Natural killer cell (primary cell): ENCODE results near the gene EXOG. TPM values are rescaled to one million over a fixed set of nuclear protein-coding genes. Genes with fewer than 3 reads are reported as not detected.

Experiments used
- ATAC-seq, 3 donors: fragments of 150-1000 bp in 2 of 3; fragments of 200-7000 bp in 1 of 3; cut with Tn5 transposase; 1 replicate in 1 of 3; 2 replicates in 2 of 3; pipeline ENCODE4 v1.10.0; 2021; ENCODE audit warnings: mild to moderate bottlenecking in 2 of 3, moderate library complexity in 2 of 3
- DNase-seq, 2 donors: peaks; one replicate each; pipeline versions ENCODE4 v3.0.0 to v3.0.0-alpha.2; 2013 to 2021; ENCODE audit warnings: mixed read lengths in 1 of 2
- H3K27ac ChIP-seq: one replicate; pipeline ENCODE4 v1.5.1; 2013; ENCODE audit warnings: mild to moderate bottlenecking, low read length
- H3K27me3 ChIP-seq: one replicate; pipeline ENCODE4 v1.6.1; 2013; ENCODE audit warnings: low read length; ENCODE audit not compliant: control insufficient read depth, insufficient read depth
- H3K36me3 ChIP-seq: one replicate; pipeline ENCODE4 v1.6.1; 2013; ENCODE audit warnings: low read length; ENCODE audit not compliant: control insufficient read depth, insufficient read depth
- H3K4me1 ChIP-seq: one replicate; pipeline ENCODE4 v1.6.1; 2013; ENCODE audit warnings: low read length; ENCODE audit not compliant: control insufficient read depth, insufficient read depth
- H3K4me3 ChIP-seq: one replicate; pipeline ENCODE4 v1.5.1; 2013; ENCODE audit warnings: low read length
- H3K9me3 ChIP-seq: one replicate; pipeline ENCODE4 v1.6.1; 2013; ENCODE audit warnings: low read length; ENCODE audit not compliant: control insufficient read depth, insufficient read depth
- H3K27ac Mint-ChIP-seq, 2 donors: one replicate each; pipeline ENCODE4 v1.8.0; 2022; ENCODE audit warnings: mild to moderate bottlenecking in 2 of 2, mixed read lengths in 2 of 2, moderate library complexity in 1 of 2
- H3K27me3 Mint-ChIP-seq, 2 donors: one replicate each; pipeline ENCODE4 v1.8.0; 2022; ENCODE audit warnings: low read depth in 2 of 2, mixed read lengths in 2 of 2
- H3K36me3 Mint-ChIP-seq: one replicate; pipeline ENCODE4 v1.8.0; 2022; ENCODE audit warnings: mixed read lengths
- H3K4me1 Mint-ChIP-seq, 2 donors: one replicate each; pipeline ENCODE4 v1.8.0; 2022; ENCODE audit warnings: mixed read lengths in 2 of 2
- H3K4me3 Mint-ChIP-seq: one replicate; pipeline ENCODE4 v1.8.0; 2022; ENCODE audit warnings: mild to moderate bottlenecking, moderate library complexity, mixed read lengths
- H3K9me3 Mint-ChIP-seq, 2 donors: one replicate each; pipeline ENCODE4 v1.8.0; 2022; ENCODE audit warnings: mixed read lengths in 2 of 2
- CTCF ChIP-seq: fragments of 200-600 bp; IDR thresholded peaks from one replicate; pipeline ENCODE4 v1.8.0; 2022; ENCODE audit warnings: antibody characterized with exemption
- WGBS: methylation state at CpG from one replicate; pipeline ENCODE4 v1.1.7; 2013; ENCODE audit warnings: missing lambda C conversion rate; ENCODE audit not compliant: insufficient coverage; 5-methylcytosine and 5-hydroxymethylcytosine counted together
- intact Hi-C: fragments of 100-400 bp; cut with micrococcal nuclease; formaldehyde crosslinking; loops from one replicate; pipeline ENCODE4 v1.14.2; 2022
- total RNA-seq, 4 donors: library from RNA; stranded (reverse); fragments of 120-200 nt in 1 of 4; gene quantifications; one replicate each; pipeline versions ENCODE4 v1.2.3 to v1.2.4, GENCODE V29; 2013 to 2022

EXOG gene
- total RNA-seq, 3 donors from 2014 or later (not counting 1 experiment from before 2014, with no cell fraction given) = 27.3 to 34.5 (median 30.5) TPM

DNA sequence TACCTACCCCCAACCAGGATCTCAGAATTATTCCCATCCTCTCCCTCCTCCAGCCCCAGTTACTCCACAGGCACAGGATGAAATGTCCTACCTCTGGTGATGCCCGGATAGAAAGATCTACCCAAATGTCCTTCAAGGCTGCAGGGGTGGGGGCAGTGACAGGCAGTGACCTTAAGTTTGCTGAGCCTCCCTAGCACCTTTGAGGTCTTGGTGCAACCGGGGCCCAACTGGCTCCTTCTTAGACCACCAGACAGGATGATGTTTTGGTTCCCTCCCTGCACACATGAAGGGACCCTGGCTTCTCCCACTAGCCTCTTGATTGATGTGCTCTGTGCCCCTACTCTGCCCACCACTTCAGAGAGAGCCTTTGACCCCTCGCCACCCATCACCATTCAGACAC, 36.4 kb downstream of the EXOG start:
- no peak overlapping the region for H3K27ac ChIP-seq
- peaks cover 3% of the 10 kb centered on the region for H3K36me3 ChIP-seq
- ATAC-seq (no peak), DNase-seq (no peak)
- H3K9me3 ChIP-seq = no peaks in the 10 kb centered on the region
- H3K27me3 ChIP-seq = no peaks in the 10 kb centered on the region
- TF ChIP-seq CTCF = no peak
- no peaks in the 10 kb centered on the region for H3K27me3 Mint-ChIP-seq
- 67% methylated on average over 3 of the region's 3 CpGs for WGBS
- peaks cover 17% of the 10 kb centered on the region for H3K36me3 Mint-ChIP-seq
- peaks cover 5 to 16% of the 10 kb centered on the region in 2 donors for H3K4me1 Mint-ChIP-seq
- H3K4me1 ChIP-seq = no peaks in the 10 kb centered on the region
- H3K9me3 Mint-ChIP-seq = no peaks in the 10 kb centered on the region
- intact Hi-C loops = no loop called here
- H3K4me3 Mint-ChIP-seq = no peak overlapping the region
- no peak overlapping the region for H3K4me3 ChIP-seq
- no peak overlapping the region for H3K27ac Mint-ChIP-seq

- no peak overlapping the region for H3K4me3 ChIP-seq
- Mint-ChIP-seq H3K9me3 (no peaks in the 10 kb centered on the region), H3K4me3 (no peak overlapping the region), H3K27me3 (no peaks in the 10 kb centered on the region), H3K36me3 (peaks cover 12% of the 10 kb centered on the region), H3K4me1 (peaks cover 5 to 16% of the 10 kb centered on the region in 2 donors), H3K27ac (no peak overlapping the region)
- no peak for TF ChIP-seq CTCF
- no peaks in the 10 kb centered on the region for H3K4me1 ChIP-seq
- peak in 1 of 3 donors; percentile 30 for ATAC-seq
- peaks cover 3% of the 10 kb centered on the region for H3K36me3 ChIP-seq
- 94% methylated on average over 8 of the region's 13 CpGs for WGBS
- H3K9me3 ChIP-seq = no peaks in the 10 kb centered on the region
- no peak overlapping the region for H3K27ac ChIP-seq
- no peak for DNase-seq
- no peaks in the 10 kb centered on the region for H3K27me3 ChIP-seq
- intact Hi-C loops = no loop called here
These were observed 37.3 kb downstream of the EXOG start for GRCh38 chr3:38533285-38533976.

DNA sequence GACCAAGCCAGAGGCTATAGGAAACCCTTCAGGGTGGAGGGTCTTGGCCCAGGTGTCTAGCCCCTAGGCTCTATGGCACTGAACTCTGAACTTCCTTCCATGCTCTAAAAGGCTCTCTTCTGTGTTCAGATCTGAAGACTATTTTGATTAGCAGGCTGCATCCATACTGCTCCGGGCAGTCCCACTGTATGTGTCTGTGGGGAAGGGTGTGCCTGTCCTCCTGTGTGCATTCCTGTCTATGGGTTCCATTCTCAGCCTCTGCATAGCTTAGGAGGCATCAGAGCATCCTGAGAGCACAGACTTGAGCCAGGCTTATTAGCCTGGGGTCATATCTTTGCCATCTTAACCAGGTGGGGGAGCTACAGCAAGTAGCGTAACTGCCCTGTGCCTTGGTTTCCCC, 38.0 kb downstream of the EXOG start:
- Mint-ChIP-seq H3K4me3 (no peak overlapping the region), H3K9me3 (no peaks in the 10 kb centered on the region), H3K27ac (no peak overlapping the region), H3K4me1 (peaks cover 5 to 16% of the 10 kb centered on the region in 2 donors), H3K36me3 (peaks cover 12% of the 10 kb centered on the region), H3K27me3 (no peaks in the 10 kb centered on the region)
- intact Hi-C loops = no loop called here
- Histone ChIP-seq H3K9me3 (no peaks in the 10 kb centered on the region), H3K27me3 (no peaks in the 10 kb centered on the region), H3K4me3 (no peak overlapping the region), H3K4me1 (no peaks in the 10 kb centered on the region), H3K36me3 (peaks cover 3% of the 10 kb centered on the region), H3K27ac (no peak overlapping the region)
- no peak for TF ChIP-seq CTCF
- ATAC-seq (no peak), DNase-seq (no peak)
- 100% methylated on average over 2 of the region's 2 CpGs for WGBS

DNA sequence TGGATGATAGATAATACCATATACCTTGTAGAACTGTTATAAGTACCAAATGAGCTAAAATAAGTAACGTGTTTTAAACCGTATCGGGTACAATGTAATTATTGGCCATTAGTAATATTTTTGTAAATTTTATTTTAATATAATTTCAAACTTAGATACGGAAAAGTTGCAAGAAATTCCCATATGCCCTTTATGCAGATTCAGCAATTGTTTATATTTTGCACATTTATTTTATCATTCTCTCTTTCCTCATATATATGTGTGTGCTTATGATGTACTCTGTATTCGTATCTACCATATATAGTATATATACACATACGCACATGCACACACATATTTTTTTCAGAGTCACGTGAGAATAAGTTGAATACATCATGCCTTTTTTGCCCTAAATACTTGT, 38.5 kb downstream of the EXOG start:
- WGBS = no CpG with 5 or more reads among the region's 7 CpGs
- H3K36me3 ChIP-seq = peaks cover 3% of the 10 kb centered on the region
- Mint-ChIP-seq H3K9me3 (no peaks in the 10 kb centered on the region), H3K4me3 (no peak overlapping the region), H3K36me3 (peaks cover 12% of the 10 kb centered on the region), H3K27me3 (no peaks in the 10 kb centered on the region), H3K4me1 (peaks cover 5 to 16% of the 10 kb centered on the region in 2 donors), H3K27ac (no peak overlapping the region)
- ATAC-seq = no peak
- no peak overlapping the region for H3K27ac ChIP-seq
- TF ChIP-seq CTCF = no peak
- H3K4me3 ChIP-seq = no peak overlapping the region
- H3K9me3 ChIP-seq = no peaks in the 10 kb centered on the region
- no peaks in the 10 kb centered on the region for H3K27me3 ChIP-seq
- no peaks in the 10 kb centered on the region for H3K4me1 ChIP-seq
- no peak for DNase-seq
- intact Hi-C loops = no loop called here
